T-helper 1 cell (primary cell): ENCODE measurements around the gene SSTR3.

ENCODE experiments used
- DNase-seq, 5 donors: peaks; one replicate each; pipeline ENCODE4 v3.0.0-alpha.2; 2012 to 2020

The SSTR3 gene

DNA sequence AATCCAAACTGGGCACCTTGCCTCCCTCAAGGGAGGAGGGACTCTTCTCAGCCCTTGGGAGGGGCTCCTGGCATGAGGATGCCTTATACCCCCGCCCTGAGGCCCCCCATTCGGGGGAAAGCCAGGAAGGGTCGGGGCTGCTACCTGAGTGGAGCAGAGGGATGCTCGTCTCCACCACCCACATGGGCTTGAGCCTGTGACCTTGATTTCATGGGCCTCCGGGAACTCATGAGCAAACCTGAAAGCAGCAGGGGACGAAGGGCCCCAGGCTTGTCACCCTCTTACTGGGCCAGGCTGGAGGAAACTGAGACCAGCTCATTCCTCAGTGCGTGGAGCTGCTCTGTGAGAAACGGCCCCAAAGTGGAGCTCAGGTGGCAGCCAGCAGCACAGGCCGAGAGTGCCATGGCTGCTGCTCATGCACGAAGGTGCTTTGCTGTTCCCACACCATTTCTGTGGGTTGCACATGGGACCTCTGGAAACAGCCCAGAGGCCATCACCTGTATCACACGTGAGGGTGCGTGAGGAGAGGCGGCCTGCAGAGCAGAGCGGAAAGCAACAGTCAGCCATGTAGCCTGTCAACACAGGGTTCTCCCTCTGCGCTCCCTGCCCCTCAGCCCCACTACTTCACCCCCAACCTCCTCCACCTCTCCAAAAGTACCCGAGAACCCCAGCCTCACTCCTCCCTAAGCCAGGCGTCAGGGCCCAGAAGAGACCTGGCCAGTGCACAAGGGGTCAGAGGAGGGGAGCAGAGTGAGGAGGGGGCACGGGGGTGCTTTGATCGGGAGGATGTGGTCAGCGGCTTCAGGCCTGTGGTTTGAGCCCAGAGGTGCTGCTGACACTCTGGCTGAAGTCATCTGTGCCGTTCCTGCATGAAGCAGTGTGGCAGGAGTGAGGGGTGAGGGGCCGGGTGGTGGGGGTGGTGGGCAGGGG, 48.4 kb downstream of the SSTR3 start:
- DNase-seq: peak in 1 of 5 donors; percentile 89

DNA sequence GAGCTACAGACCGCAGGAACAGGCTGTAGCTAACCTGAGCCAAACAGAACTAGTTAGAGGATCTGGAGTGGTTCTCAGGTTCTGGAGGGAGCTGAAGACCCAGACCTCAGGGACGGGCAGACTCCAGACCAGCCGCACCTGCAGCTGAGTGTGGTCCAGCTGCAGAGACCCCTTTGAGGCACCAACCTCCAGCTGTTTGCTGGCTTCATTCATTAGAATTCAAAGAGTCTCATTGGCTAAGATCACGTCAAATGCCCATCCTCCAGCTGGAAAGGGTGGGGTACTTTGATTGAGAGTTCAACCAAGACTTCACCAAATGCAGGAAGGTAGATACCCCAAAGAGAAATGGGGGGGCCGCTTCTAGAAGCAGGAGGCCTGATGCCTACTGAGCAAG, 49.2 kb downstream of the SSTR3 start:
- DNase-seq: no peak

DNA sequence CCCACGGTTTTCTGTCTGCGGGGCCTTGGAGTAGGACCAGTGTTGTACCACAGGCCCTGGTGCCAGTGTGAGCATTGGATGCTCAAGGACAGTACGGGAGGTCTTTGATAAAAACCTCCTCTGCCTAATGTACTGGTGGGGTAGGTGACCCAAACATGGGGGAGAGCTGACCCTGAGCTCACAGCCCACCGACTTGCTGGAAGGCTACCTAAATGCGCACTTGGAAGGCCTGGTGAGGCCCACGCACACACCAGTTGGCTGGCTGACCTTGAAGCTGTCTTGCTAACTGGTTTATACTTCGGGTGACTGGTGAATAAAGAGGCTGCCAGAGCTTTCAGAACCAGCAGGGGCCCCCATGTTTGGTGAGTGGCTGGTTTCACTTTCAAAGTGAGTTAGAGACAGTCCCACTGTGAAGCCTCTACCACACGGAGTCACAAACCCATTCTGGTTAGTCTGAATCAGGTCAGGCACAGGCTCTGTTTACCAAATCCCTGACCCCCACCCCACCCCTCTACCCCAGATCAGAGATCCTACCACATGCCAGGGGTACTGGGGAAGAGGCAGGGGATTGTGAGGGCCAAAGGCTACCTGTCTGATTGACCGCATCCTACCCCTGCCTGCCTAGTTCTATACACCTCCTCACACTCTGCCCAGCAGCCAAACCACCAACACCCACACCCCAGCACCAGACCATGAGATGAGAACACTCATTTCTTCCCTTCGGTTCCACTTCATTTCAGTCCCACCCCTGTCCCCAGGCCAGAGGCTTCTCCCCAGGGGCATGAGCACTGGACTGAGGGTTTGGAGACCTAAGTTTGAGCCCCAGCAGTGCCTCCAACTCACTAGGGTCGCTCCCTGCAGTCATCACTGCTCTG, 49.8 kb downstream of the SSTR3 start:
- DNase-seq: peak; percentile 26 to 92 (median 52)

DNA sequence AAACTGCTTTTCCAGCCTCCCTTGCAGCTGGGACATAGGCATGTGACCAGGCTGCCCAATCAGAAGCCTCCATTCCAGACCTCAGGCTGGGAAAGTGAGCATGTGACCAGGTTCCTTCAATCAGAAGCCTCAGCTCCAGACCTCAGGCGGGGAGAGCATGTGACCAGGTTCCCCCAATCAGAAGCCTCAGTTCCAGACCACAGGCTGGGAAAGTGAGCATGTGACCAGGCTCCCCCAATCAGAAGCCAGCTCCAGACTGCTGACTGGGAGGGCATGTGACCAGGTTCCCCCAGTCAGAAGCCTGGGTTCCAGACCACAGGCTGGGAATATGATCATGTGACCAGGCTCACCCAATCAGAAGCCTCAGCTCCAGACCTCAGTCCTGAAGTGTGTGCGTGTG, 50.8 kb downstream of the SSTR3 start:
- peak in 1 of 5 donors; percentile 69 for DNase-seq

- no peak for DNase-seq
Measured at GRCh38 chr22:37160027-37160426, 52.2 kb downstream of the SSTR3 start.

- no peak for DNase-seq
Measured at GRCh38 chr22:37158963-37159290, 53.4 kb downstream of the SSTR3 start.

- no peak for DNase-seq
Measured at GRCh38 chr22:37157516-37158285, 54.6 kb downstream of the SSTR3 start.

DNA sequence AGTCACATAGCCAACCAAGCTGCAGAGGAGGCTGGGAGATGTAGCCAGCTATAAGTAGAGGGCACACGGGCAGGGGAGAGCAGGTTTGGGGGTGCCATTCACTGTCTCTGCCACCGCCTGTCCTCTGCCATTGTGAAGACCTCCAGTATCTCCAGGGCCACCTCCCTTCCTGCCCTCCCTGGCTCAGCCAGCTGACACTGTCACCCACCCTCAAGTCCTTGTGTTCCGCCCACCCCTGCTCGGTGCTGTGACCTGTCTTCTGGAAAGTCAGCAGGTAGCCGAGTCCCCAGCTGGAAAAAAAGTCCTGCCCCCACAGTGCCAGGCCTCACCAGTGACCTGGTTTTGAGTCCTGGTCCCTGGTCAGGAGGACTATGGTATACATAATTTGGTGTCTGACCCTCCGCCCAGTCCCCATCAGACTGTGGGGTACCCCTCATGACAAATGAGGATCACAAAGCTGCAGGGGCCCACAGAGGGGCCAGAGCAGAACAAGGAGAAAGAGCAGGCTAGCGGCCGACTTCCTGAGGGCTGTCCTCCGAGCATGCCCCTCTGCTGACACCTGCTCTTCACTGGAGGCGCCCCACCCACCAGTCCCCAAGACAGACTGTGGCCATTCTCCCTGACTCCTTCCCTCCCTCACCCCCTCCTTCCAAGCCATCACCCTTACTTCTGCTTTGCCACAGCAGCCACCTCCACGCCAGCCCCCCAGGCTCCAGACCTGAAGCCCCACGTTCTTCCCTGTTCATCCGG, 55.4 kb downstream of the SSTR3 start:
- no peak for DNase-seq

- DNase-seq: no peak
Measured at GRCh38 chr22:37155971-37156370, 56.3 kb downstream of the SSTR3 start.

- DNase-seq: peak in 1 of 5 donors; percentile 41
Measured at GRCh38 chr22:37154925-37155712, 57.2 kb downstream of the SSTR3 start.
